HEK293 (cell line): ENCODE data around the gene CXCL16.

ENCODE experiments used
- CTCF ChIA-PET: fragments of 350-600 bp; formaldehyde crosslinking; extraction: SDS; loops from one replicate; lab custom pipeline; 2021; ENCODE audit warnings: antibody characterized with exemption; lab: Yijun Ruan, JAX
- POLR2A ChIA-PET: fragments of 300-600 bp; formaldehyde crosslinking; extraction: SDS; loops from one replicate; lab custom pipeline; 2020; ENCODE audit warnings: antibody characterized with exemption, inconsistent platforms; lab: Yijun Ruan, JAX
- H3K27ac ChIP-seq: fragments of 200-500 bp; sonication (Bioruptor generic); 2 replicates; pipeline ENCODE4 v1.5.1; 2014; ENCODE audit warnings: low read depth, low read length, control low read depth, inconsistent platforms; ENCODE audit errors: extremely low read depth
- H3K36me3 ChIP-seq, 2 experiments: fragments of 200-500 bp in 1 of 2; sonication (Bioruptor generic) in 1 of 2; 1 replicate in 1 of 2; 2 replicates in 1 of 2; pipeline ENCODE4 v1.5.1; 2014 to 2017; ENCODE audit warnings: inconsistent platforms in 2 of 2, low read length in 2 of 2; ENCODE audit not compliant: control insufficient read depth in 2 of 2, insufficient read depth in 1 of 2
- H3K4me1 ChIP-seq: fragments of 200-500 bp; sonication (Bioruptor generic); 2 replicates; pipeline ENCODE4 v1.5.1; 2014; ENCODE audit warnings: mild to moderate bottlenecking, low read length, inconsistent platforms; ENCODE audit not compliant: control insufficient read depth, insufficient read depth
- H3K4me3 ChIP-seq: 2 replicates; pipeline ENCODE4 v1.5.1; 2011; ENCODE audit warnings: low read depth, mild to moderate bottlenecking, control low read depth, low read length, moderate library complexity
- H3K9me3 ChIP-seq: fragments of 200-500 bp; sonication (Bioruptor generic); 2 replicates; pipeline ENCODE4 v1.5.1; 2014; ENCODE audit warnings: low read depth, low read length, inconsistent platforms; ENCODE audit not compliant: control insufficient read depth, insufficient read depth
- BCL11A ChIP-seq: fragments of 450-650 bp; formaldehyde crosslinking; IDR thresholded peaks from 2 replicates; pipeline ENCODE4 v1.5.1; 2016; ENCODE audit warnings: low read depth, missing biosample characterization, missing genetic modification characterization
- MYNN ChIP-seq: fragments of 450-650 bp; formaldehyde crosslinking; IDR thresholded peaks from 2 replicates; pipeline ENCODE4 v1.5.1; 2016; ENCODE audit warnings: missing biosample characterization, missing genetic modification characterization, borderline replicate concordance
- PRDM1 ChIP-seq: fragments of 450-650 bp; formaldehyde crosslinking; IDR thresholded peaks from 2 replicates; pipeline ENCODE4; 2016; ENCODE audit warnings: missing biosample characterization, missing genetic modification characterization
- ZFP69B ChIP-seq: fragments of 450-650 bp; formaldehyde crosslinking; IDR thresholded peaks from 2 replicates; pipeline ENCODE4 v1.5.1; 2016; ENCODE audit warnings: missing biosample characterization, missing genetic modification characterization
- ZIC2 ChIP-seq: fragments of 450-650 bp; formaldehyde crosslinking; IDR thresholded peaks from 2 replicates; pipeline ENCODE4 v1.5.1; 2016; ENCODE audit warnings: missing biosample characterization, missing genetic modification characterization
- ZNF10 ChIP-seq: fragments of 450-650 bp; formaldehyde crosslinking; IDR thresholded peaks from 2 replicates; pipeline ENCODE4 v1.5.1; 2017; ENCODE audit warnings: missing biosample characterization, missing genetic modification characterization
- ZNF121 ChIP-seq: fragments of 450-650 bp; formaldehyde crosslinking; IDR thresholded peaks from 2 replicates; pipeline ENCODE4 v1.5.1; 2016; ENCODE audit warnings: missing biosample characterization, missing genetic modification characterization
- ZNF155 ChIP-seq: fragments of 450-650 bp; formaldehyde crosslinking; IDR thresholded peaks from 2 replicates; pipeline ENCODE4 v1.5.1; 2016; ENCODE audit warnings: missing biosample characterization, missing genetic modification characterization
- ZNF16 ChIP-seq: fragments of 450-650 bp; formaldehyde crosslinking; IDR thresholded peaks from 2 replicates; pipeline ENCODE4 v1.5.1; 2016; ENCODE audit warnings: low read depth, missing biosample characterization, missing genetic modification characterization
- ZNF19 ChIP-seq: fragments of 450-650 bp; formaldehyde crosslinking; IDR thresholded peaks from 2 replicates; pipeline ENCODE4; 2016; ENCODE audit warnings: missing biosample characterization, missing genetic modification characterization, low read depth
- ZNF23 ChIP-seq: fragments of 450-650 bp; formaldehyde crosslinking; IDR thresholded peaks from 2 replicates; pipeline ENCODE4 v1.5.1; 2016; ENCODE audit warnings: missing biosample characterization, missing genetic modification characterization, borderline replicate concordance
- ZNF292 ChIP-seq: fragments of 450-650 bp; formaldehyde crosslinking; IDR thresholded peaks from 2 replicates; pipeline ENCODE4 v1.5.1; 2016; ENCODE audit warnings: low read depth, missing biosample characterization, missing genetic modification characterization, borderline replicate concordance
- ZNF350 ChIP-seq: fragments of 450-650 bp; formaldehyde crosslinking; IDR thresholded peaks from 2 replicates; pipeline ENCODE4 v1.5.0; 2017; ENCODE audit warnings: missing biosample characterization, mild to moderate bottlenecking, missing genetic modification characterization
- ZNF37A ChIP-seq: fragments of 450-650 bp; IDR thresholded peaks from 2 replicates; pipeline ENCODE4 v1.5.1; 2018; ENCODE audit warnings: missing biosample characterization, missing genetic modification characterization
- ZNF561 ChIP-seq: fragments of 450-650 bp; IDR thresholded peaks from 2 replicates; pipeline ENCODE4 v1.5.1; 2018; ENCODE audit warnings: missing biosample characterization, missing genetic modification characterization, borderline replicate concordance
- ZNF596 ChIP-seq: fragments of 450-650 bp; IDR thresholded peaks from 2 replicates; pipeline ENCODE4 v1.5.0; 2018; ENCODE audit warnings: missing biosample characterization, mild to moderate bottlenecking, missing genetic modification characterization, moderate library complexity
- ZNF600 ChIP-seq: fragments of 450-650 bp; formaldehyde crosslinking; IDR thresholded peaks from 2 replicates; pipeline ENCODE4 v1.5.1; 2016; ENCODE audit warnings: missing biosample characterization, missing genetic modification characterization
- ZNF629 ChIP-seq: fragments of 450-650 bp; formaldehyde crosslinking; IDR thresholded peaks from 2 replicates; pipeline ENCODE4 v1.5.1; 2017; ENCODE audit warnings: missing biosample characterization, missing genetic modification characterization
- ZNF707 ChIP-seq: fragments of 450-650 bp; formaldehyde crosslinking; IDR thresholded peaks from 2 replicates; pipeline ENCODE4 v1.5.1; 2016; ENCODE audit warnings: missing biosample characterization, missing genetic modification characterization
- ZNF776 ChIP-seq: fragments of 450-650 bp; formaldehyde crosslinking; IDR thresholded peaks from 2 replicates; pipeline ENCODE4 v1.5.0; 2017; ENCODE audit warnings: missing biosample characterization, missing genetic modification characterization, borderline replicate concordance
- TF ChIP-seq, protein P1 (sequence below): fragments of 450-650 bp; formaldehyde crosslinking; IDR thresholded peaks from 2 replicates; pipeline ENCODE4 v1.5.1; 2016; ENCODE audit warnings: missing biosample characterization, missing genetic modification characterization
- TF ChIP-seq, protein P2 (sequence below): fragments of 450-650 bp; formaldehyde crosslinking; IDR thresholded peaks from 2 replicates; pipeline ENCODE4 v1.5.1; 2016; ENCODE audit warnings: missing biosample characterization, missing genetic modification characterization

The CXCL16 gene

DNA sequence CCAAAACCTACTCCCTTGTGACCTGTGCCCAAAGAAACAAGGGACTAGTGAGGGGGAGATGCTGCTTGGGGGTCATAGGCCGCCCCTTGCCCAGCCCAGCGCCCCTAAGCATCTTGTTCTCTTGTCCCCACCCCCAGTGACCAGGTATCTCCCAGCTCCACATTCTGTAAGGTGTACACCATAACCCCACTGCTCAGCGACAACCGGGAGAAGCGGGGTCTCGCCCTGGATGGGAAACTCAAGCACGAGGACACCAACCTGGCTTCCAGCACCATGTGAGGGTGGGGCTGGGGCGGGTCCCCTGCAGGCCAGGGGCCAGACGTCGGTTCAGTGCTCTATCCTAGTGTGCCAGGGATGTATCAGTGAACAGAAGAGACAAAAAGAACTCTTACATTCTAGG, 20.6 kb downstream of the CXCL16 start:
- no peak for TF ChIP-seq ZNF155 (tag by site-specific recombination)
- TF ChIP-seq PRDM1 (tag by site-specific recombination): no peak
- no peak for TF ChIP-seq MYNN (tag by site-specific recombination)
- TF ChIP-seq ZNF561 (tag by site-specific recombination): no peak
- TF ChIP-seq ZNF600: no peak
- no peak for TF ChIP-seq ZNF596 (tag by site-specific recombination)
- TF ChIP-seq ZIC2: no peak
- TF ChIP-seq ZNF629: no peak
- TF ChIP-seq ZFP69B (tag by site-specific recombination): no peak
- TF ChIP-seq, protein P1, sequence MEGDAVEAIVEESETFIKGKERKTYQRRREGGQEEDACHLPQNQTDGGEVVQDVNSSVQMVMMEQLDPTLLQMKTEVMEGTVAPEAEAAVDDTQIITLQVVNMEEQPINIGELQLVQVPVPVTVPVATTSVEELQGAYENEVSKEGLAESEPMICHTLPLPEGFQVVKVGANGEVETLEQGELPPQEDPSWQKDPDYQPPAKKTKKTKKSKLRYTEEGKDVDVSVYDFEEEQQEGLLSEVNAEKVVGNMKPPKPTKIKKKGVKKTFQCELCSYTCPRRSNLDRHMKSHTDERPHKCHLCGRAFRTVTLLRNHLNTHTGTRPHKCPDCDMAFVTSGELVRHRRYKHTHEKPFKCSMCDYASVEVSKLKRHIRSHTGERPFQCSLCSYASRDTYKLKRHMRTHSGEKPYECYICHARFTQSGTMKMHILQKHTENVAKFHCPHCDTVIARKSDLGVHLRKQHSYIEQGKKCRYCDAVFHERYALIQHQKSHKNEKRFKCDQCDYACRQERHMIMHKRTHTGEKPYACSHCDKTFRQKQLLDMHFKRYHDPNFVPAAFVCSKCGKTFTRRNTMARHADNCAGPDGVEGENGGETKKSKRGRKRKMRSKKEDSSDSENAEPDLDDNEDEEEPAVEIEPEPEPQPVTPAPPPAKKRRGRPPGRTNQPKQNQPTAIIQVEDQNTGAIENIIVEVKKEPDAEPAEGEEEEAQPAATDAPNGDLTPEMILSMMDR (tag by site-specific recombination): no peak
- TF ChIP-seq ZNF707: no peak
- no peak for TF ChIP-seq ZNF10 (tag by site-specific recombination)
- no peak for TF ChIP-seq ZNF121 (tag by site-specific recombination)
- TF ChIP-seq ZNF292 (tag by site-specific recombination): no peak
- TF ChIP-seq ZNF16 (tag by site-specific recombination): no peak
- H3K36me3 ChIP-seq: peaks cover 4 to 59% of the 10 kb centered on the region in 2 experiments; a peak in 2 of 3 replicates
- no peak overlapping the region for H3K4me3 ChIP-seq
- peak overlapping the region; percentile 76 for H3K27ac ChIP-seq
- ChIA-PET CTCF (interaction anchor here (0.8 kb wide), 1 partner anchor 162 kb away, joined by 3 read pairs; no protein-coding TSS in a partner anchor), POLR2A (interaction anchor here (0.7 to 1.4 kb wide), 2 partner anchors 9 to 195 kb away, joined by 6 to 7 read pairs; partner anchors contain the start of gene ARRB2)
- H3K4me1 ChIP-seq: peaks cover 31% of the 10 kb centered on the region
- no peaks in the 10 kb centered on the region for H3K9me3 ChIP-seq

DNA sequence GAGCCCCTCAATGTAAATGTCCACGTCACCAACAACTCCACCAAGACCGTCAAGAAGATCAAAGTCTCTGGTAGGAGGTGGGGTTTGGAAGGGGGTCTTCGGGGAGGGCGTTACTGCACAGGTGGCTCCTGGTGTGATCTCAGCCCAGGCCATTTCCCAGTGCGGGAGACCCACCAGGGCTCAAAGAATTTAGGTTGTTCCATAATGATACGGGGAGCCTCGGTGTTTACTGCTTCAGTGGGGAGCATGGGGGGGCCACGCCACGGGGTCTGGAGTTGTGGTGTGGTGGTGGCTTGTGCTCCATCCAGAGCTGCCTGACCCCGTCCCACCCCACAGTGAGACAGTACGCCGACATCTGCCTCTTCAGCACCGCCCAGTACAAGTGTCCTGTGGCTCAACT, 21.5 kb downstream of the CXCL16 start:
- ChIA-PET POLR2A (no interaction called here), CTCF (interaction anchor here (0.6 to 0.8 kb wide), 2 partner anchors 163 to 186 kb away, joined by 3 read pairs; no protein-coding TSS in a partner anchor)
- Histone ChIP-seq H3K27ac (no peak overlapping the region), H3K36me3 (peaks cover 4 to 59% of the 10 kb centered on the region in 2 experiments; a peak in 2 of 3 replicates), H3K4me1 (peaks cover 31% of the 10 kb centered on the region), H3K9me3 (no peaks in the 10 kb centered on the region), H3K4me3 (no peak overlapping the region)
- no peak for TF ChIP-seq ZNF350 (tag by site-specific recombination)
- TF ChIP-seq, protein P2, sequence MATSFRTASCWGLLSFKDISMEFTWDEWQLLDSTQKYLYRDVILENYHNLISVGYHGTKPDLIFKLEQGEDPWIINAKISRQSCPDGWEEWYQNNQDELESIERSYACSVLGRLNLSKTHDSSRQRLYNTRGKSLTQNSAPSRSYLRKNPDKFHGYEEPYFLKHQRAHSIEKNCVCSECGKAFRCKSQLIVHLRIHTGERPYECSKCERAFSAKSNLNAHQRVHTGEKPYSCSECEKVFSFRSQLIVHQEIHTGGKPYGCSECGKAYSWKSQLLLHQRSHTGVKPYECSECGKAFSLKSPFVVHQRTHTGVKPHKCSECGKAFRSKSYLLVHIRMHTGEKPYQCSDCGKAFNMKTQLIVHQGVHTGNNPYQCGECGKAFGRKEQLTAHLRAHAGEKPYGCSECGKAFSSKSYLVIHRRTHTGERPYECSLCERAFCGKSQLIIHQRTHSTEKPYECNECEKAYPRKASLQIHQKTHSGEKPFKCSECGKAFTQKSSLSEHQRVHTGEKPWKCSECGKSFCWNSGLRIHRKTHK (tag by site-specific recombination): no peak
- TF ChIP-seq ZNF37A (tag by site-specific recombination): no peak
- no peak for TF ChIP-seq ZNF23 (tag by site-specific recombination)
- TF ChIP-seq BCL11A: no peak
- TF ChIP-seq ZNF19: no peak

DNA sequence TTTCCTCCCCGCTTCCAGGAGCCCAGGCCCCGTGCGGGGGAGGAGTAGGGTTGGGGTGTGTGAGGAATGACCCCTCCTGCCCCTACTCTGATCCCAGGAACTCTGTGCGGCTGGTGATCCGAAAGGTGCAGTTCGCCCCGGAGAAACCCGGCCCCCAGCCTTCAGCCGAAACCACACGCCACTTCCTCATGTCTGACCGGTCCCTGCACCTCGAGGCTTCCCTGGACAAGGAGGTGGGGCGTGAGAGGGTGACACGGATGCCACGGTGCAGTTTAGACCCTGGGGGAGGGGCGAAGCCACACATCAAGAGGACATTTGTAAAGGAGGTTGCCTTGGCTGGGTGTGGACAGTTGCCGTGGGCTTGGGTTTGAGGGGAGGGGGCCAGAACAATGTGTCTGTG, 21.9 kb downstream of the CXCL16 start:
- Histone ChIP-seq H3K36me3 (peaks cover 4 to 59% of the 10 kb centered on the region in 2 experiments; a peak in 2 of 3 replicates), H3K9me3 (no peaks in the 10 kb centered on the region), H3K27ac (no peak overlapping the region), H3K4me1 (peaks cover 31% of the 10 kb centered on the region), H3K4me3 (no peak overlapping the region)
- ChIA-PET CTCF (no interaction called here), POLR2A (no interaction called here)
- TF ChIP-seq ZNF596 (tag by site-specific recombination) (no peak), ZNF776 (no peak)
